HG02623 (cell line): ENCODE data around the gene EFCAB6.

Experiments used
- ATAC-seq: cut with Tn5 transposase; IDR thresholded peaks from one replicate; pipeline ENCODE4 v1.9.1; 2021; ENCODE audit warnings: moderate library complexity; ENCODE audit not compliant: unreplicated experiment

The EFCAB6 gene

GRCh38 chr22:43533656-43534428, 278.3 kb downstream of the EFCAB6 start:
- no peak for ATAC-seq

GRCh38 chr22:43533156-43533530, 279.0 kb downstream of the EFCAB6 start:
- ATAC-seq: no peak

DNA sequence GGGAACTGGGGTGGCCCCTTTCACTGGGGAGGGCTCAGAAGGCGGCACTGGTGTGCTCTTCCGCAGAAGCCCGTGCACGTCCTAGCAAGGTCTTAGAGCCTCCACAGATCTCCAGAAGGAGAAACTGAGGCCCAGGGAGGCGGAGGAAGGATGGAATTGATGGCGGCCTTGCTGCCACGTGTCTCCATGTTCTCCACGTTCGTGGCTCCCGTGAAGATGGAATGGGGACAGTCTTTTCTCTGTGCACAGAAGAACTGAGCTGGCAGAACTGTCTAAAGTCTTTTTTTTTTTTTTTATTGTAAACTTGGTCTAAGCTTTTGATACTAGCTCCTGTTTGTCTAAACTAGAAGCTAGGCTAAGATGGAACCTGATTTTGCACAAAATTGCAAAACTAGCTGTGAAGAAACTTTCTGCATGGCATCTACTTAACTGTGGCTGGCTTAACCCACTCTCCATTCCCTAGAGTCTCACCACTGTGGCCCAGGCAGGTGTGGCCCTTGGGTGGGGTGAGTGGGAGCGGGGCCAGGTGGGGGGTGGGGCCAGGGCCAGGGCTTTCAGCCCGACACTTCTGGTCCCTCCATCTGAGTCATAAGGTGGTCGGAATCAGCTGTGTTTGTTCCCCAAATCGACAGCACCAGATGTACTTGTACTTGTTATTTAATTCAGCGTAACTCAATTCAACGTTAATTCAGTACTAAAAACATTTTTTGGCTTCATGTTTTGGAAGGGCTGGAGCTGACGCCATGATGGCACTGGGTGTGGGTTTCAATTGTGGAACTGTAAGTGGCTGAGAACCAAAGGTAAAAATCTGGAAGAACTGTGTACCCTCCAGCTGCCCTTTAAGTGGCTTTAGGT, 279.6 kb downstream of the EFCAB6 start:
- no peak for ATAC-seq

DNA sequence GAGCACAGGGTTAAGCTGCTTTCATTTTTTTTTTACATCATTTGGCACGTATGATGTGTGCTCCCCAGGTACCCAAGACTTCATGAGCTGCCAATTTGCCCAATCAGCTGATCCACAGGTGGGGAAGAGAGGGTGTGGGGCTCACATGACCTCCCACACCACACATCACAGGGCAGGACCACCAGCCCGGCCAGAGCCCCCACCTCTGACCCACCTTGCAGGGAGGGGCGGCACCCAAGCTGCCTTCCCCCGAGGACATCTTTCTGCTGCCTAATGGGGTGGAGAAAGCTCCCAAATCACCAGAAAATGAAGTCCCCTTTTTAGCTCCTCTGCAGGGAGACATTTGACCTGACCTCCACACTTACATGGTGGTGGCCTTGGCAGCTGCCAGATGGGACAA, 280.5 kb downstream of the EFCAB6 start:
- ATAC-seq: no peak

- no peak for ATAC-seq
Observed at GRCh38 chr22:43530349-43531201, 281.5 kb downstream of the EFCAB6 start.

- no peak for ATAC-seq
Observed at GRCh38 chr22:43529934-43530333, 282.2 kb downstream of the EFCAB6 start.

DNA sequence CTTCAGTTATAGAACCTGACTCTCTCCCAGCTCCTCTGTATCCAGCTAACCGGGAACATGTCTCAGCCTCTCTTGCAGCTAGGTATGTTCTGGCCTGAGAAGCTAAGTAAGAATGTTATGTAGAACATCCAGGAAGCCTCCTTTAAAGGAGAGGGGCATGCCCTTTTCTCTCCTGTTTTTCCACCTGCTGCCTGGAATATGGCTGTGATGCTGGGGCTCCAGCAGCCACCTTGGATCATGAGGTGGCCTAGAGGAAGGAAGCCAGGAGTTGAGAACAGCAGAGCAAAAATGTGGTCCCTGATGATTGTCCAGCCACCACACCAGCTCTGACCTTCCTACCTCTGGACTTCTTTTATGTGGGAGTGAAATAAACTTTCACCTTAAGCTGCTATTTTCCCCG, 282.6 kb downstream of the EFCAB6 start:
- ATAC-seq: no peak

GRCh38 chr22:43528601-43529360, 283.3 kb downstream of the EFCAB6 start:
- no peak for ATAC-seq

GRCh38 chr22:43526946-43527345, 285.2 kb downstream of the EFCAB6 start:
- no peak for ATAC-seq

DNA sequence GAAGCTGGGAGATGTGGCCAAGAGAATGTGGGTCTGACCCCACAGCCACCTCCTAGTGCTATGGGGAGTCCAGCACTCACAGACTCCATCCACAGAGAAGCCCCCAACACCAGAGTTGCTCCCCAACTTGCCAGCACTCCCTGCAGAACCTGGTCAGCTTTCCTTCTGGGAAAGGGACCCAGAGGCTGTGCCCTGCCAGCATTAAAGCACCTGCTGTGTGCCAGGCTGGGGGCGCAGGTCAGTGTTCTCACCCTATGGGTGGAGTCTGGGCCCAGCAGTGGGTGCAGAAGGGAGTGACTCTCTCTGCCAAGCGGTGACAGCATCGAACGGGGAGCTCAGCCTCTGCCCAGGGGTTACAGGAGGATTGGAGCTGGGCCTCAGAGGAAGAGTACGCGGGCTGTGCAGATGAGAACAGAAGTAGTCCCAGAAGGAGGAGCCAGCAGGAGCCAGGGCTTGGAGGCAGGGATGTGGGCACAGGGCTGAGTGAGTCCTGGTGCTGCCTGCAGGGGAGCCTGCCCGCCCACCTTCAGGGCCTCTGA, 285.9 kb downstream of the EFCAB6 start:
- no peak for ATAC-seq

DNA sequence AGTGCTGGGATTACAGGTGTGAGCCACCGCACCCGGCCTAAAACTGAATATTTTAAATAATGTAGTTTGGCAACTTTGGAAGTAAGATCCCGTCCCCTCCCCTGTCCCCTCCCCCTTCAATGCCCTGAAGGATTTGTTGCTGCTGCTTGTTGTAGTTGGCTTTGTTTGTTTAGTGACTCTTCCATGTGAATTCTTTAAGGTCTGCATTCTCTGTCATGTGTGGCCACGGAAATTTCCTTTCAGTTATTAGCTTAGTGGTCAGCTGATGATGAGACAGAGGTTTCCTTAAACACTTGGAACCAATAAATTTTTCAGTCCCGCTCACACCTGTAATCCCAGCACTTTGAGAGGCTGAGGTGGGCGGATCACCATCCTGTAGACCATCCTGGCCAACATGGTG, 290.4 kb downstream of the EFCAB6 start:
- ATAC-seq: no peak

GRCh38 chr22:43520632-43521039, 291.5 kb downstream of the EFCAB6 start:
- no peak for ATAC-seq

GRCh38 chr22:43516996-43517635, 295.0 kb downstream of the EFCAB6 start:
- ATAC-seq: no peak

DNA sequence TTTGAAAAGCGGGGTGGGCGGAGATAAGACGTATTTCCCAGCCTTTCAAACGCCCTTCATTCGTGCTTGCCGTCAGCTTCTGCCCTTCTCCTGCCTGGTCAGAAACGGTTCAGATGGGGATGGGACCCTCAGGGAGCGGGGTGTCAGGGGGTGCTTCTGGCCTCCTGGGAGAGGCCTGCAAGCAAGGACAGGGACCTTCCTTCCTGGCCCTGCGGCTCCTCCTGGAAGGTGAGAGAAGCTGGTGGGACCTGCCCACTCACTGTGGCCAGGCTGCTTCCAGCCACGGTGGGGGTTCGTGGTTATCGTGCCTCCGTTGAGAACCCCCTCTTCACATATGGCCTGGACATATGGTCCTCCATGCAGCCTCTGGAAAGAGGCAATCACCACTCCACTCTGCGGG, 295.7 kb downstream of the EFCAB6 start:
- no peak for ATAC-seq

DNA sequence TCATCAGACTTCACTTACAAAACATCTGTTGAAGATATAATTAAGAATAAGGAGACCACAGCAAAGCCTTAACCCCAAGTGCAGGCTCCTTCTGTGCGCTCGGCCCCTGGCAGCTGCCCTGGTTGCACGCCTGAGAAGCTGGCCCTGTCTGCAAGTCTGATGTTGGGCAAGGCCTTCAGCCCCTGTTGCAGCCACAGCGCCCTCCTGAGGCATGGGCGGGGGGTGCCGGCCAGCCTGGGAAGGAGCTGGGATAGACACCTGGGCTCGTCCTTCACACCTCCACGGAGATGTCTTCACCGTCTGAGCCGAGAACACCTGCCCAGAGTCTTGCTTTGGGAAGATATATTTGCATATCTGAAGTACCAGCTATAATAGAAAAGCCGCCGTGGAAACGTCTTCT, 296.2 kb downstream of the EFCAB6 start:
- no peak for ATAC-seq

- no peak for ATAC-seq
Observed at GRCh38 chr22:43515411-43515810, 296.7 kb downstream of the EFCAB6 start.

GRCh38 chr22:43514476-43515157, 297.5 kb downstream of the EFCAB6 start:
- no peak for ATAC-seq

DNA sequence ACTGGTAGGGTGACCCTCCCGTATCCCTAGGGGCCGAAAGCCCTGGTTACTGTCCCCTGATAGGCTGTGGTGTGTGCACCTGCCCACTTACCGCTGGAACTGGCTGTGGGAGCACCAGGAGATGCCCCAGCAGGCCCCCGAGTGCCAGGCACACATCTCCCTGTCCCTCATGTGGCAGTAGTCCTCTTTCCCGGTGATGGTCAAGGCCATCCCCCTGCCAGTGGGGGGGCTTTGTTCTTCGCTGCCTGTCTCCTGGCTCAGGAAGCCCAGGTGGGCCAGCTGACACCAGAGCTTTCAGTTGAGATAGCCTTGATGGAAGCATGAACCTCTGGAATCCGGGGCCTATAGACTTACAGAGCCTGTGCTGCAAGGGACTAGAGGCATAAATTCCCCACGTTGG, 299.8 kb downstream of the EFCAB6 start:
- ATAC-seq: no peak

DNA sequence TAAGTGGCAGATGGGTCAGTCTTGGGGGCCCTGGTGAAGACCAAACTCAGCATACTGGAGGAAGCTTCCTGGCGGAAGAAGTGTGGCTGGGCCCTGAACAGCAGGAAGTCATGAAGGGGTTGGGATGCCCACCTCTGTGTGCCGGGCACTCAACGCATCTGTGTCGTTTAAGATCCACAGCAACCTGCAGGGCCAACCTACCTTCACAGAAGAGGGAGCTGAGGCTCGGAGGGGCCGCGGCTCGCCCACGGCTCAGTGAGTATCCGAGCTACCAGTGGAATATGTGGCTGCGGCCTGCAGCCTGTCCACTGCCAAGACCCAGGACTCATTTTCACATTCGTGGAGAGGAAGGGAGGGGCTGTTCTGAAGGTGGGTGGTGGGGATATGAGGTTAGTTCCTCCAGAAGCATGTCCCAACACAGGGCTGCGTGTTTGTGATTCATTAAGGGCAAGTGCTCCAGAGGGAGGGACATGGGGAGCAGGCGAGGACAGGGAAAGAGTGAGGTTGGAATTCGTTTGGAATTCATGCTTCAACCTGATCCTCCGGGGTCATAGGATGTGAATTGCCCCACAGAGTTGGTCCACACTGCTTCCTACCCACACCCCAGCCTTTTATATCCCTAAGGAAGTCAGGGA, 300.7 kb downstream of the EFCAB6 start:
- no peak for ATAC-seq
